Motor neuron (in vitro differentiated cells): ENCODE data around the gene RNF180. TPM values are rescaled to one million over a fixed set of nuclear protein-coding genes. Genes with fewer than 3 reads are reported as not detected.

Experiments used
- ATAC-seq, 8 experiments: fragments of 200-7000 bp; cut with Tn5 transposase; replicated peaks in 6 of 8; 2 replicates each; pipeline ENCODE4 v1.8.0; 2021; ENCODE audit warnings: mild to moderate bottlenecking in 8 of 8, moderate library complexity in 8 of 8
- H3K27ac ChIP-seq, 2 donors: fragments of 250-450 bp; sonication (Bioruptor Pico); 2 replicates each; pipeline ENCODE4 v1.9.0; 2021; ENCODE audit warnings: antibody characterized with exemption in 2 of 2, mild to moderate bottlenecking in 2 of 2, moderate library complexity in 1 of 2
- H3K4me1 ChIP-seq, 2 donors: fragments of 250-450 bp; sonication (Bioruptor Pico); replicated peaks in 1 of 2; 2 replicates each; pipeline ENCODE4 v1.6.1; 2021; ENCODE audit warnings: antibody characterized with exemption in 2 of 2, mild to moderate bottlenecking in 2 of 2, moderate library complexity in 1 of 2
- H3K4me3 ChIP-seq, 5 donors: fragments of 250-450 bp; sonication (Bioruptor Pico); 2 replicates each; pipeline ENCODE4 v1.9.0; 2021; ENCODE audit warnings: antibody characterized with exemption in 5 of 5, mild to moderate bottlenecking in 5 of 5, moderate library complexity in 4 of 5
- WGBS, 10 experiments: fragments of 450-650 bp; shearing (Covaris generic); methylation state at CpG; one replicate each; pipeline ENCODE4 v1.0.0; 2022; 5-methylcytosine and 5-hydroxymethylcytosine counted together
- in situ Hi-C, 9 experiments: fragments of 400-800 bp; cut with MboI; loops; one replicate each; pipeline ENCODE4 v1.15.0; 2021; ENCODE audit warnings: low sequenced_read_pairs in 9 of 9, low pct_unique_long_range_greater_than_20kb in 2 of 9; ENCODE audit not compliant: unreplicated experiment in 9 of 9
- total RNA-seq, 8 experiments: library from RNA; unstranded; fragments of 300-600 nt; gene quantifications; 2 replicates each; pipeline versions ENCODE4 v1.2.3 to v1.2.4, GENCODE V29; 2022

RNF180 gene, protein sequence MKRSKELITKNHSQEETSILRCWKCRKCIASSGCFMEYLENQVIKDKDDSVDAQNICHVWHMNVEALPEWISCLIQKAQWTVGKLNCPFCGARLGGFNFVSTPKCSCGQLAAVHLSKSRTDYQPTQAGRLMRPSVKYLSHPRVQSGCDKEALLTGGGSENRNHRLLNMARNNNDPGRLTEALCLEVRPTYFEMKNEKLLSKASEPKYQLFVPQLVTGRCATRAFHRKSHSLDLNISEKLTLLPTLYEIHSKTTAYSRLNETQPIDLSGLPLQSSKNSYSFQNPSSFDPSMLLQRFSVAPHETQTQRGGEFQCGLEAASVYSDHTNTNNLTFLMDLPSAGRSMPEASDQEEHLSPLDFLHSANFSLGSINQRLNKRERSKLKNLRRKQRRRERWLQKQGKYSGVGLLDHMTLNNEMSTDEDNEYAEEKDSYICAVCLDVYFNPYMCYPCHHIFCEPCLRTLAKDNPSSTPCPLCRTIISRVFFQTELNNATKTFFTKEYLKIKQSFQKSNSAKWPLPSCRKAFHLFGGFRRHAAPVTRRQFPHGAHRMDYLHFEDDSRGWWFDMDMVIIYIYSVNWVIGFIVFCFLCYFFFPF
- 10 to 100 TPM in 1 of 8 experiments, 1 to 10 TPM in 7; 2.5 to 10.8 (median 4.4) TPM for total RNA-seq

DNA sequence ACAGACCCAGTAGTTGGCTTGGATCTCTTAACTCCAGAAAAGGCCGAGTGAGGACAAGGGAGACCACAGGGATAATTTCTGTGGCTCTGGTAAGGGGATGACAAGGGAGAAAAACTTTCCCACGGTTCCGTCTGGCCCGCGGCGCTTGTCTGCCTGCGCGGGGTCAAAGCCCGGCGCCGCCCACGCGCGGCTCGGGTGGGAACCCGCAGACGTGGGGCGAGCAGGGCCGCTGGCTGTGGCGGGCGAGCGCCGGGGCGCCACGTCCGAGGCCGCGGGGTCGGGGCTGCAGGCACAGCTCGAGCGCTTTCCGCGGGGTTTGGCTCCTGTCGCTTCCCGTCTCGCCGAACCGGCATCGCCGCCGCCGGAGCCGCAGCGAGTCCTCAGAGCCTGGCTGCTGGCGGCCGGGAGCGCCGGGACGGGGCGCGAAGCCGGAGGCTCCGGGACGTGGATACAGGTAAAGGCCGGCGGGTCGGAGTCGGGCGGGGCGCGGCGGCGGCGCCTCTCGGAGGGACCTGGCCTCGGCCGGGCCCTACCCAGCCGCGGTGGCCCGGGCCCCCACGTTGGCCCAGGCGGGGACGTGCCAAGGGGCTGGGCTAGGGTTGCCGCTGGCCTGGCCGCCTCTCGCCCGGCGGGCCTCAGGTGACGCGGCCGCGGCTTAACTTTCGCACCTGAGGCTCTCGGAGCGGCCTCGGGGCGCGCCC is at the start of gene RNF180:
TSS of gene RNF180 (plus strand) at position 344 of the 701 bp plus-strand sequence. CDS start 34,965 bp downstream, outside the sequence.
- peak within 1 kb of the TSS; percentile 49 to 86 (median 65) for H3K4me3 ChIP-seq
- H3K4me1 ChIP-seq, result no peaks in the 10 kb centered on the region
- 0% methylated on average over 5 of the region's 88 CpGs; no CpG with 5 or more reads in 9 of the 10 experiments for WGBS, 10 experiments
- in situ Hi-C loops, result no loop called here
- ATAC-seq, result peak; percentile 69 to 93 (median 92)
- H3K27ac ChIP-seq, result no peak within 1 kb of the TSS

DNA sequence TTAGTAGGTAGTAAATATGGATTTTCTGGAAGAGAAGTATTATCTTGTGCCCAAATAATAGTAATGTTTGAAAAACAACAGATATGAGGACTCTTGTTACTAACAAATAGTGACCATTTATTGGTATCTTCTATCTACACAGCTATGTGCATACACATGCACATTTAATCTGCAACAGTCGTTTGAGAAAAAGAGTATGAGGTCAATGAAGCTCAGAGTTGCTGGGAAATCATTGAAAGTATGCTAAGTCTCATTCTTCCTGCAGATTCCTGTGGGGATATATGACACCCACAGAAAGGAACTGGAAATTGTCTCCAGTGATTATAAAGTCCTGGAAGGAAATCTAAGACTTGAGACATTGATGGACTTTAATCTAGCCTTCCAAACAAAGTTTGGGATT is 40.1 kb upstream of the RNF180 start:
- Histone ChIP-seq H3K27ac (no peak overlapping the region), H3K4me3 (no peak overlapping the region), H3K4me1 (no peaks in the 10 kb centered on the region)
- in situ Hi-C loops, result no loop called here
- WGBS, 10 experiments, result 0 to 78% (median 29%) methylated on average over 1 of the region's 1 CpG; no CpG with 5 or more reads in 1 of the 10 experiments
- peak in 4 of 8 experiments; percentile 69 to 93 (median 90) for ATAC-seq

DNA sequence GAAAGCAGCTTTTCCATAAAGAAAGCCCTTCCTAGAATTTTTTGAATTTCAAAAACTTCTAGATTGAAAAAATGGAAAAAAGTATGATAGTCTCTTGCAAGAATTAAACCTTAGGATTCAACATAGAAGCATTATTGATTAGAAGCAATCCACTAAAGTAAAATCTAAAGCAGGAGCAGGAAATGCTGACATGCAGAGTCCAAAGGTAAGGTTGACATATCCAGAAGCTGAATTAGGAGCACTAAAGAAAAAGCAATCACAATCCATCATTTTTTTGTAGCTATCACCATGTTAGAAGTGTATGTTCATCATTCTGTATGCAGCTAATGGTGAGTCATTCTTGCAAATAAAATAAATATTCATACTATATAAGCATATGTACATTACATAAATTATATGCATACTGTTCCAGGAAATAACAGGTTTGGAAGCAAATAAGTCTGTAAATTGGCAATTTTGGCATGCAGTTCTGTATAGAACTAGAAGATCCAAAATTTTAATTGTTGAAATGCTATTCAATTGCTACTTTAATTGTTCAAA is 39.4 kb upstream of the RNF180 start:
- Histone ChIP-seq H3K4me1 (no peaks in the 10 kb centered on the region), H3K27ac (no peak overlapping the region), H3K4me3 (no peak overlapping the region)
- in situ Hi-C loops, result no loop called here
- ATAC-seq, result peak in 3 of 8 experiments; percentile 48 to 94 (median 71)

DNA sequence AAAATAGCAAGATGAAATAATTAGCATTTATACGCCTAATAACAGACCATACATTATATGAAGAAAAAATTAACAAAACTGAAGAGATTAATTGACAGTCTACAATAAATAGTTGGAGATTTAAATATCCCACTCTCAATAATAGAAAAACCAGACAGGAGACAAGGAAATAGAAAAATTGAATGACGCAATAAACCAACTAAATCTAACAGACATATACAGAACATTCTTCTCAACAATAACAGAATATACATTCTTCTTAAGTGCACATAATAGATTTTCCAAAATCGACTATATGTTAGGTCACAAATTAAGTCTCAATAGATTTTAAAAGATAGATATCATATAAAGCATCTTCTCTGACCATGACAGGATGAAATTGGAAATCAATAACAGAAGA is 25.6 kb upstream of the RNF180 start:
- 50 to 100% (median 75%) methylated on average over 2 to 3 of the region's 3 CpGs for WGBS, 10 experiments
- in situ Hi-C loops, result loop anchor here in 1 of 9 experiments (10.0 kb wide), 1 partner anchor 65 kb away; no protein-coding TSS in a partner anchor
- Histone ChIP-seq H3K4me1 (no peaks in the 10 kb centered on the region), H3K27ac (no peak overlapping the region), H3K4me3 (no peak overlapping the region)
- ATAC-seq, result no peak

DNA sequence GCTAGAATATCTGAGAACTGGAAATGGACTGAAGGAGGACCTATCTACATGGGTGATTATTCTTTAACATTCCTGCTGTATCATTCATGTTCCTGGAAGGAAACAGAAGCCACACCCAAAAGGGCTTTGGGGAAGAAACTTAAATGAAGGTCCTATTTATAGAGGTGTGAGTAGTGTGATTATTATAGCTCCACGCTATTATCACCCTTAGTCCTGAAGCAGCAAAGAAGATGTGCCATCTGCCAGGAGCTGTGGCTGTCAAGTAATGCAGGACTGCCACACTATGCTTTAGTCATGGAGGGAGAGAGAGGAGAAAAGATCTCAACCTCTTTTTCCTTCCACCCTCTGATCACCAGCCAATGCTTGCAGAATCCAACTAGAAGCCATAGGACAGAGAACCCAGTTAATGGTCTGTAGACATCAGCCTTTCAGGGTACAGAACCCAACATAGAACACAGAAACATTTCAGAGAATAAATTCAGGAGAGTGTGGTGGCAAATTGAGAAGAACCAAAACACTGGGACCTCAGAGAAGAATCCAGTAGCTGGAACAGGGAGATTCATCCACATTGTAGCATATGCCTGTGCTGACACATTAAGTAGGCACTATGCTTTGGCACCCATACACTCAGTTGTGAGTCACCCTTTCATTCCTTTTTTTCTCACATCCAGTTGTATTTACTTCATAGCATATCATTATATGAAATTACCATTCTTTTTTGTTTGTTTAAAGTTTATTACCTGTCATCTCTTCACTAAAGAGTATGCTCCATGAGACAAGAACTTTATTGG is 21.0 kb upstream of the RNF180 start:
- no peak overlapping the region for H3K27ac ChIP-seq
- peak in 3 of 8 experiments; percentile 62 to 78 (median 76) for ATAC-seq
- WGBS, 10 experiments, result 0% methylated on average over 1 of the region's 1 CpG; no CpG with 5 or more reads in 9 of the 10 experiments
- H3K4me3 ChIP-seq, result no peak overlapping the region
- in situ Hi-C loops, result loop anchor here in 1 of 9 experiments (10.0 kb wide), 1 partner anchor 60 kb away; no protein-coding TSS in a partner anchor
- H3K4me1 ChIP-seq, result no peaks in the 10 kb centered on the region

DNA sequence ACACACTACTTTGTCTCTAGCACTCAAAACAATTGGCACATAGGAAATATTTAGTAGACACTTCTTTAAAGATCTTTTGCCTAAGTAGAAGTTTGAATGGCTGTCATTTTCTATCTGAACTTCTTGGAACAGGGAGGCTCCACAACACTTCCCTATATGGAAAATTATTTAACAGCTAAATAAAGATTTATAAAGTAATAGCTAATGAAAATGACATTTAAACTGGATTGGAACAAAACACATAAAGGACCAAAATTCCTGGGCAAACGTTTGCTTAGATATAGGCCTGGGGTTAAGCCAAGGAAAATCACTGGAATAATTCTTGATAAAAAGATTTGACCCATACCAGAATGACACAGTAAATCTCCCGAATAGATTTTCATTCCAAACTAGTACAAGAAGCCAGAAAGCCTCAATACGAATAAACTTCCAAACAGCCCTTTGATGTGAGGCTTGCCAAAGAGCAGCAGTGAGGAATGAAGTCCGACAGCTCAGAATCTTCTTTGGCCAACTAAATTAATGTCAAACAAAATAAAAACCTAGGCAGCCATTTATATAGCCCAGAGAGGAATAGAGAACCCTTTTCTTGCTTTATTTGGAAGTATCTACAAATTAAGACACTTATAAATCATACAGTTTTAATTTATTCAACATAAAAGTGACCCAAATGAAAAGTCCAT is 20.3 kb upstream of the RNF180 start:
- in situ Hi-C loops, result loop anchor here in 1 of 9 experiments (10.0 kb wide), 1 partner anchor 59 kb away; no protein-coding TSS in a partner anchor
- 3 to 83% (median 49%) methylated on average over 1 to 4 of the region's 4 CpGs for WGBS, 10 experiments
- ATAC-seq, result no peak
- Histone ChIP-seq H3K4me3 (no peak overlapping the region), H3K27ac (no peak overlapping the region), H3K4me1 (no peaks in the 10 kb centered on the region)

DNA sequence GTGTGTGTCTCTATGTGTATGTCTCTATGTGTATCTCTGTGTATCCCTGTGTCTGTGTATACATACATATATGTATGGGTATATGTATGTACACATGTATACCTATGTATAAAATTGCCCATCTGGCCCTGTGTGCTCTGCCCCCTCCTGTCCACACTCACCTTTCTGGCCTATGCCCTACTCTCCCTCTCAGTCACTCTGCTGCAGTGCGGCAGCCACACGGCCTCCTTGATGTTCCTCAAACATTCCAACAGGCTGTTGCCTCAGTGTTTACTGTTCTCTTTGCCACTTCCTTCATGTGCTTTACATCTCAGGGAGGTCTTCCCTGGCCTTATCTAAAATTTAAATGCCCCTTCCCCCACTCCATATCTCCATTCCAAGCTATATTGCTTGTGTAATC is 18.3 kb upstream of the RNF180 start:
- H3K4me3 ChIP-seq, result no peak overlapping the region
- in situ Hi-C loops, result loop anchor here in 1 of 9 experiments (10.0 kb wide), 1 partner anchor 57 kb away; no protein-coding TSS in a partner anchor

DNA sequence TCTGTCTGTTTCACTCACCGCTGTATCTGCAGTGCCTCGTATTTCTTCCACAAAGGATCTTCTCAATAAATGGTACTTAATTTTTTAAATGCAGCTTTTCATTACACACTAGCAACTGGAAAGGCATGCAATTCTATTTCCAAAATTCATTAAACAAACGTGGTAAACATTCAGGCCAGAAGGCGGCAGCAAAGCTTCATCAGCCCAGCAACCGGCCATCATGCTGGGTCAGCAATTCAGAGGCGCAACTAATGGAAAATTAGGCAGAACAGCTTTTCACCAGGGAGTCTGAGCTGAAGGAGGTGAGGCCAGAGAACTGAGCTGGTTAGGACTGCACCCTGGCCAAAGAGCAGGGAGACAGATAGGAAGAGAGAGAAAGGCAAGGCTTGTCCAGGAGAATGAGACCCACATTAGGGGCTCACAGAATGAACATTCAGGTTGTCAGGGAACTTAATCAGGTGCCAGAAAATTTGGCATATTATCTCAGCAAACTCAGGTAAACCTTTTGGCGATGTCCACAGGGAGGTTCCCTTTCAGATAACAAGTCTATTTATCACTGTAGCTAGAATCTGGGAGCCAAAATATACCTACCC is 17.7 kb upstream of the RNF180 start:
- peak in 7 of 8 experiments; percentile 2 to 59 (median 43) for ATAC-seq
- Histone ChIP-seq H3K4me3 (no peak overlapping the region), H3K27ac (no peak overlapping the region), H3K4me1 (no peaks in the 10 kb centered on the region)
- WGBS, 10 experiments, result 0 to 47% (median 16%) methylated on average over 2 to 7 of the region's 7 CpGs; no CpG with 5 or more reads in 1 of the 10 experiments
- in situ Hi-C loops, result loop anchor here in 1 of 9 experiments (10.0 kb wide), 1 partner anchor 57 kb away; no protein-coding TSS in a partner anchor

More for the DNA sequence above, 18.3 kb upstream of the RNF180 start:
- no peak overlapping the region for H3K27ac ChIP-seq
- no peaks in the 10 kb centered on the region for H3K4me1 ChIP-seq
- ATAC-seq, result no peak
- WGBS, 10 experiments, result 70 to 100% (median 86%) methylated on average over 2 of the region's 2 CpGs; no CpG with 5 or more reads in 5 of the 10 experiments

DNA sequence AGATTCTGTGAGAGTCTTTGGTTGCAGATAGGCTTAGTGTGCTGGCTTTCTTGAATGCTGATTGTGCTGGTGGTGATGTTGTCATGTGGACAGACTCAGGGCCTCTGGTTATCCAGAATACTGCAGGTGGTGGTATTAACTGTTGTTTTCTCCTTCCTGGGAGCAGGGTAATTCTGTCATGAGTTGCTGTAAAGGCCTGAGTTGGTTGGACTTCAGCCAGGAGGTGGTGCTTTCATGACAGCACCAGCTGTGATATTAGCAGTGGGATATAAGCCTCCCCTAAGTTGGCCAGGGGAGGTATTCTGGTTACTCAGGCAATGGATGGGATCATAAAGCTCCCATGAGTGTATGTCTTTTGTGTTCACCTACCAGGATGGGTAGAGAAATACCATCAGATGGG is 16.4 kb upstream of the RNF180 start:
- Histone ChIP-seq H3K4me3 (no peak overlapping the region), H3K4me1 (no peaks in the 10 kb centered on the region), H3K27ac (no peak overlapping the region)
- ATAC-seq, result no peak
- in situ Hi-C loops, result loop anchor here in 1 of 9 experiments (10.0 kb wide), 1 partner anchor 56 kb away; no protein-coding TSS in a partner anchor

DNA sequence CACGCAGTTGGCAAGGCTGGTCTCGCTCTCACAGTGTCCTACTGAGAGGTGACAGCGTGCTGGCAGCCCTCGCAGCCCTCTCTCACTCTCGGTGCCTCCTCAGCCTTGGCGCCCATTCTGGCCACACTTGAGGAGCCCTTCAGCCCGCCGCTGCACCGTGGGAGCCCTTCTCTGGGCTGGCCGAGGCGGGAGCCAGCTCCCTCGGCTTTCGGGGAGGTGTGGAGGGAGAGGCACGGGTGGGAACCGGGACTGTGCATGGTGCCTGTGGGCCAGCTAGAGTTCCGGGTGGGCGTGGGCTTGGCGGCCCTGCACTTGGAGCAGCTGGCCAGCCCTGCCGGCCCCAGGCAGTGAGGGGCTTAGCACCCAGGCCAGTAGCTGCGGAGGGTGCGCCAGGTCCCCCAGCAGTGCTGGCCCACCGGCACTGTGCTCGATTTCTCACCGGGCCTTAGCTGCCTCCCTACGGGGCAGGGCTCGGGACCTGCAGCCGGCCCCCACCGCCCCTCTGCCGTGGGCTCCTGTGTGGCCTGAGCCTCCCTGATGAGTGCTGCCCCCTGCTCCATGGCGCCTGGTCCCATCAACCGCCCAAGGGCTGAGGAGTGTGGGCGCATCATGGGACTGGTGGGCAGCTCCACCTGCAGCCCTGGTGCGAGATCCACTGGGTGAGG is 15.7 kb upstream of the RNF180 start:
- Histone ChIP-seq H3K27ac (no peak overlapping the region), H3K4me3 (no peak overlapping the region), H3K4me1 (no peaks in the 10 kb centered on the region)
- ATAC-seq, result no peak
- WGBS, 10 experiments, result 89 to 100% methylated on average over 3 to 5 of the region's 33 CpGs; no CpG with 5 or more reads in 8 of the 10 experiments
- in situ Hi-C loops, result loop anchor here in 1 of 9 experiments (10.0 kb wide), 1 partner anchor 55 kb away; no protein-coding TSS in a partner anchor

DNA sequence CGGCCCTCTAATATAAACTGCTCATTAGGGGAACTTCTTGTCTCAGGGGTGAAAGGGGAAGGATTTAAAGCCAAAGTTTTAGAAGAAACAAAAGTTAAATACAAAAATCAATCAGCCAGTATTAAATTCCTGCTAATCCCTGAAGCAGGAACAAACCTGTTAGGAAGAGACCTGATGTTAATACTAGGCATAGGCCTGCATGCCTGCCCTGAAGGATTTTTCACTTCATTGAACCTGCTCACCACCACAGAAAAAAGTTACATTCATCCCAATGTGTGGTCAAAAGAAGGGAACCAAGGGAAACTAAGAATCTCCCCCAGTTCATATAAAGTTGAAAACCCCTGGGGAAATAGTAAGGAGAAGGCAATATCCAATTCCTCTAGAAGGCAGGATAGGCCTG is 9.4 kb upstream of the RNF180 start:
- H3K4me3 ChIP-seq, result no peak overlapping the region
- no peak overlapping the region for H3K27ac ChIP-seq
- 14 to 83% (median 20%) methylated on average over 1 of the region's 1 CpG; no CpG with 5 or more reads in 3 of the 10 experiments for WGBS, 10 experiments
- no peaks in the 10 kb centered on the region for H3K4me1 ChIP-seq
- in situ Hi-C loops, result no loop called here
- ATAC-seq, result no peak
